HCT116 (cell line): ENCODE results near the gene ATAD3A. TPM values are rescaled to one million over a fixed set of nuclear protein-coding genes. Genes with fewer than 3 reads are reported as not detected.

Experiments used
- ATAC-seq: fragments of 200-7000 bp; cut with Tn5 transposase; 2 replicates; pipeline ENCODE4 v1.9.1; 2020; ENCODE audit warnings: mild to moderate bottlenecking, moderate library complexity
- BruUV-seq: library from RNA; stranded (reverse); fragments of 400-500 nt; replicated peaks from 2 replicates; lab custom pipeline; 2021; lab: Mats Ljungman, UMichigan
- CTCF ChIA-PET: fragments of 300-600 bp; sonication (Branson Sonifier 250); formaldehyde crosslinking; loops from one replicate; lab custom pipeline; 2021; ENCODE audit warnings: antibody characterized with exemption; lab: Charles Lee
- POLR2A ChIA-PET: fragments of 300-600, 350-600 bp; sonication (Branson Sonifier 250); formaldehyde crosslinking; loops from one replicate; lab custom pipeline; 2021; ENCODE audit warnings: antibody characterized with exemption; lab: Charles Lee
- RAD21 ChIA-PET, 2 experiments: fragments of 300-600 bp; sonication (Branson Sonifier 250); formaldehyde crosslinking; loops; one replicate each; lab custom pipeline; 2023; ENCODE audit warnings: low total read pairs in 2 of 2; ENCODE audit not compliant: uncharacterized antibody in 2 of 2, unreplicated experiment in 2 of 2, low non-redundant PET in 1 of 2; lab: Charles Lee
- DNase-seq: peaks from one replicate; pipeline ENCODE4 v3.0.0-alpha.2; 2010; ENCODE audit warnings: low read depth, low spot score
- H2AFZ ChIP-seq: fragments of 200-600 bp; shearing (Covaris generic), sonication (generic); 2 replicates; pipeline ENCODE4 v1.6.1; 2017; ENCODE audit warnings: low read depth, mixed run types, mixed read lengths, antibody characterized with exemption, low read length; ENCODE audit not compliant: poor library complexity, severe bottlenecking
- H3K27ac ChIP-seq: 2 replicates; pipeline ENCODE4 v1.5.1; 2012; ENCODE audit warnings: low read depth, low read length
- H3K27me3 ChIP-seq: fragments of 200-600 bp; sonication (generic); 2 replicates; pipeline ENCODE4 v1.6.1; 2016; ENCODE audit warnings: mixed run types, low read length, mixed read lengths; ENCODE audit not compliant: insufficient read depth
- H3K36me3 ChIP-seq, 2 experiments: fragments of 200-500 bp in 1 of 2; fragments of 200-600 bp in 1 of 2; sonication (Bioruptor generic) in 1 of 2; sonication (generic) in 1 of 2; 2 replicates each; pipeline versions ENCODE4 v1.5.1 to v1.6.1; 2014 to 2016; ENCODE audit warnings: low read length in 2 of 2, inconsistent platforms in 1 of 2, mixed read lengths in 1 of 2, mixed run types in 1 of 2; ENCODE audit not compliant: insufficient read depth in 2 of 2, control insufficient read depth in 1 of 2
- H3K4me1 ChIP-seq, 2 experiments: fragments of 200-600 bp in 1 of 2; sonication (generic) in 1 of 2; 2 replicates each; pipeline versions ENCODE4 v1.5.1 to v1.6.1; 2012 to 2017; ENCODE audit warnings: low read length in 2 of 2, inconsistent platforms in 1 of 2, mild to moderate bottlenecking in 1 of 2, mixed read lengths in 1 of 2, mixed run types in 1 of 2, moderate library complexity in 1 of 2; ENCODE audit not compliant: insufficient read depth in 2 of 2, control insufficient read depth in 1 of 2
- H3K4me2 ChIP-seq: fragments of 200-600 bp; sonication (generic); 2 replicates; pipeline ENCODE4 v1.6.1; 2017; ENCODE audit warnings: mixed run types, low read length, mixed read lengths
- H3K4me3 ChIP-seq, 2 experiments: fragments of 200-600 bp in 1 of 2; sonication (generic) in 1 of 2; replicated peaks in 1 of 2; 2 replicates each; pipeline ENCODE4 v1.5.1; 2011 to 2016; ENCODE audit warnings: low read length in 2 of 2, control low read depth in 1 of 2, low read depth in 1 of 2, mild to moderate bottlenecking in 1 of 2, mixed read lengths in 1 of 2, mixed run types in 1 of 2
- H3K79me2 ChIP-seq: fragments of 200-600 bp; sonication (generic); 2 replicates; pipeline ENCODE4 v1.6.1; 2017; ENCODE audit warnings: mild to moderate bottlenecking, mixed run types, low read length, moderate library complexity, mixed read lengths; ENCODE audit not compliant: insufficient read depth
- H3K9ac ChIP-seq: fragments of 200-600 bp; sonication (generic); 2 replicates; pipeline ENCODE4 v1.6.1; 2016; ENCODE audit warnings: low read length, mixed read lengths
- H3K9me2 ChIP-seq: fragments of 200-600 bp; sonication (generic), shearing (Covaris generic); 2 replicates; pipeline ENCODE4 v1.6.1; 2017; ENCODE audit warnings: mixed run types, mild to moderate bottlenecking, moderate library complexity; ENCODE audit not compliant: insufficient read depth
- H3K9me3 ChIP-seq, 2 experiments: fragments of 200-500 bp in 1 of 2; fragments of 200-600 bp in 1 of 2; sonication (Bioruptor generic) in 1 of 2; sonication (generic) in 1 of 2; 2 replicates each; pipeline ENCODE4 v1.6.1; 2014 to 2017; ENCODE audit warnings: low read length in 2 of 2, mixed read lengths in 2 of 2, inconsistent platforms in 1 of 2, low read depth in 1 of 2, mild to moderate bottlenecking in 1 of 2, mixed run types in 1 of 2, moderate library complexity in 1 of 2; ENCODE audit not compliant: control insufficient read depth in 1 of 2, insufficient read depth in 1 of 2
- H4K20me1 ChIP-seq: fragments of 200-600 bp; sonication (generic), shearing (Covaris generic); 2 replicates; pipeline ENCODE4 v1.6.1; 2017; ENCODE audit warnings: mixed run types, mild to moderate bottlenecking, moderate library complexity; ENCODE audit not compliant: insufficient read depth
- CBX3 ChIP-seq: IDR thresholded peaks from 2 replicates; pipeline ENCODE4 v1.6.1; 2012; ENCODE audit warnings: low read depth
- CEBPB ChIP-seq: IDR thresholded peaks from 2 replicates; pipeline ENCODE4 v1.6.1; 2012; ENCODE audit warnings: low read depth
- CTCF ChIP-seq, 3 experiments: fragments of 200-600 bp in 1 of 3; sonication (generic) in 1 of 3; IDR thresholded peaks in 2 of 3; conservative IDR thresholded peaks in 1 of 3; 2 replicates each; pipeline ENCODE4 v1.5.1; 2012 to 2017; ENCODE audit warnings: low read depth in 2 of 3, low read length in 2 of 3, antibody characterized with exemption in 1 of 3, borderline replicate concordance in 1 of 3, control low read depth in 1 of 3, mild to moderate bottlenecking in 1 of 3, mixed read lengths in 1 of 3, mixed run types in 1 of 3, moderate library complexity in 1 of 3; ENCODE audit not compliant: insufficient read depth in 1 of 3
- EZH2 ChIP-seq: fragments of 200-600 bp; sonication (generic); IDR thresholded peaks from 2 replicates; pipeline ENCODE4 v1.6.1; 2017; ENCODE audit warnings: antibody characterized with exemption, mixed run types
- EZH2phosphoT487 ChIP-seq: fragments of 200-600 bp; IDR thresholded peaks from 2 replicates; pipeline ENCODE4 v1.6.1; 2018; ENCODE audit warnings: antibody characterized with exemption, borderline replicate concordance
- FOSL1 ChIP-seq: IDR thresholded peaks from 2 replicates; pipeline ENCODE4 v1.6.1; 2012; ENCODE audit warnings: low read depth
- JUND ChIP-seq: IDR thresholded peaks from 2 replicates; pipeline ENCODE4 v1.6.1; 2012
- MAX ChIP-seq: IDR thresholded peaks from 2 replicates; pipeline ENCODE4 v1.6.1; 2012
- POLR2AphosphoS5 ChIP-seq: IDR thresholded peaks from 2 replicates; pipeline ENCODE4 v1.6.1; 2011; ENCODE audit warnings: mild to moderate bottlenecking, low read depth, low read length, moderate library complexity
- RAD21 ChIP-seq: IDR thresholded peaks from 2 replicates; pipeline ENCODE4 v1.6.1; 2012; ENCODE audit warnings: low read depth, mild to moderate bottlenecking
- SIN3A ChIP-seq: IDR thresholded peaks from 2 replicates; pipeline ENCODE4 v1.6.1; 2012; ENCODE audit warnings: low read depth
- SP1 ChIP-seq: IDR thresholded peaks from 2 replicates; pipeline ENCODE4 v1.6.1; 2012; ENCODE audit warnings: low read depth
- SRF ChIP-seq: IDR thresholded peaks from 2 replicates; pipeline ENCODE4 v1.6.1; 2012; ENCODE audit warnings: low read depth
- TCF7L2 ChIP-seq: IDR thresholded peaks from 2 replicates; pipeline ENCODE4 v1.7.0; 2011; ENCODE audit warnings: borderline replicate concordance, inconsistent platforms; ENCODE audit not compliant: insufficient read depth, insufficient read length; ENCODE audit errors: extremely low read depth
- ZFX ChIP-seq: fragments of 450-650 bp; IDR thresholded peaks from 2 replicates; pipeline ENCODE4 v1.6.1; 2017
- ZNF274 ChIP-seq: fragments of 200-500 bp; sonication (Bioruptor generic); IDR thresholded peaks from 2 replicates; pipeline ENCODE4 v1.6.1; 2014; ENCODE audit warnings: mild to moderate bottlenecking, low read depth, low read length, inconsistent platforms
- intact Hi-C: fragments of 100-400 bp; cut with micrococcal nuclease; formaldehyde crosslinking; loops from 2 replicates; pipeline ENCODE4 v1.10.0; 2022
- total RNA-seq: library from RNA; stranded (reverse); gene quantifications from one replicate; pipeline ENCODE4 v1.2.1, GENCODE V29; 2021; ENCODE audit not compliant: unreplicated experiment

The ATAD3A gene
- total RNA-seq, 1 experiment from 2014 or later: 92.3 TPM

GRCh38 chr1:1561801-1562470 is 50.0 kb downstream of the ATAD3A start:
- H3K9me3 ChIP-seq: no peaks in the 10 kb centered on the region
- H4K20me1 ChIP-seq: peaks cover 15% of the 10 kb centered on the region; the same call in 1 of the 2 replicates
- no peaks in the 10 kb centered on the region for H3K9me2 ChIP-seq
- intact Hi-C loops: no loop called here
- ChIA-PET CTCF (no interaction called here), POLR2A (no interaction called here)
- H2AFZ ChIP-seq: no peak overlapping the region
- no peak for DNase-seq
- no peak overlapping the region for H3K4me3 ChIP-seq
- no peak overlapping the region for H3K4me2 ChIP-seq
- H3K4me1 ChIP-seq: peaks cover 0 to 7% of the 10 kb centered on the region in 2 experiments; a peak in 1 of 4 replicates
- TF ChIP-seq CBX3 (no peak), MAX (no peak), EZH2phosphoT487 (no peak), SIN3A (no peak)
- TF ChIP-seq, all 23 proteins: peak for 0
- no peak overlapping the region for H3K27ac ChIP-seq
- no TSS peak for BruUV-seq
- peaks cover 9 to 47% of the 10 kb centered on the region in 2 experiments for H3K36me3 ChIP-seq
- ATAC-seq: no peak
- RAD21 ChIA-PET: no interaction called here
- no peak overlapping the region for H3K9ac ChIP-seq
- H3K79me2 ChIP-seq: peaks cover 78% of the 10 kb centered on the region
- H3K27me3 ChIP-seq: no peaks in the 10 kb centered on the region

- H4K20me1 ChIP-seq: peaks cover 23% of the 10 kb centered on the region; the same call in 1 of the 2 replicates
- CTCF ChIA-PET: no interaction called here
- TF ChIP-seq POLR2AphosphoS5 (no peak), CEBPB (no peak), JUND (no peak), ZNF274 (no peak), MAX (no peak), EZH2phosphoT487 (no peak), CTCF (IDR thresholded peaks at IDR 0.05 in 2 of 3, conservative IDR thresholded peaks at IDR 0.05 in 1 of 3; ENCODE audit: borderline replicate concordance in 1 of 3, insufficient read depth in 1 of 3, low read depth in 2 of 3, low read length in 2 of 3) (no peak), SRF (no peak), EZH2 (no peak), FOSL1 (no peak), RAD21 (no peak), ZFX (no peak), CBX3 (no peak), TCF7L2 (no peak), SP1 (no peak)
Observed at GRCh38 chr1:1562556-1563195, 50.7 kb downstream of the ATAD3A start.

More at GRCh38 chr1:1562556-1563195, 50.7 kb downstream of the ATAD3A start:
- POLR2A ChIA-PET: no interaction called here
- ATAC-seq (no peak), DNase-seq (no peak)
- Histone ChIP-seq H3K4me1 (peaks cover 0 to 2% of the 10 kb centered on the region in 2 experiments; a peak in 1 of 4 replicates), H3K27me3 (no peaks in the 10 kb centered on the region), H3K36me3 (peaks cover 9 to 47% of the 10 kb centered on the region in 2 experiments), H3K27ac (no peak overlapping the region), H3K4me3 (no peak overlapping the region), H3K4me2 (no peak overlapping the region), H3K9me3 (no peaks in the 10 kb centered on the region), H3K79me2 (peaks cover 83% of the 10 kb centered on the region), H3K9me2 (no peaks in the 10 kb centered on the region), H3K9ac (no peak overlapping the region), H2AFZ (no peak overlapping the region)
- RAD21 ChIA-PET: interaction anchor here in 1 of 2 experiments (0.5 kb wide), 1 partner anchor 64 kb away, joined by 4 read pairs; no protein-coding TSS in a partner anchor
- intact Hi-C loops: no loop called here
- BruUV-seq: no TSS peak
